GM19438 (cell line): ENCODE results near the gene SLCO3A1.

ENCODE experiments used
- ATAC-seq: cut with Tn5 transposase; IDR thresholded peaks from one replicate; pipeline ENCODE4 v1.9.1; 2021; ENCODE audit warnings: low read depth; ENCODE audit not compliant: unreplicated experiment

Gene SLCO3A1

GRCh38 chr15:92116330-92116729 lies 262.8 kb downstream of the SLCO3A1 start:
- no peak for ATAC-seq

- ATAC-seq, result no peak
Measured at GRCh38 chr15:92117261-92117731, 263.8 kb downstream of the SLCO3A1 start.

GRCh38 chr15:92118162-92118935 lies 264.8 kb downstream of the SLCO3A1 start:
- ATAC-seq, result no peak

- no peak for ATAC-seq
Measured at GRCh38 chr15:92118936-92119325, 265.4 kb downstream of the SLCO3A1 start.

GRCh38 chr15:92120094-92120795 lies 266.7 kb downstream of the SLCO3A1 start:
- no peak for ATAC-seq

GRCh38 chr15:92121047-92121446 lies 267.5 kb downstream of the SLCO3A1 start:
- ATAC-seq, result no peak

- ATAC-seq, result no peak
Measured at GRCh38 chr15:92122259-92122658, 268.8 kb downstream of the SLCO3A1 start.

GRCh38 chr15:92123962-92124656 lies 270.6 kb downstream of the SLCO3A1 start:
- no peak for ATAC-seq

GRCh38 chr15:92124657-92125010 lies 271.1 kb downstream of the SLCO3A1 start:
- ATAC-seq, result no peak

GRCh38 chr15:92128788-92129187 lies 275.3 kb downstream of the SLCO3A1 start:
- ATAC-seq, result no peak

- ATAC-seq, result no peak
Measured at GRCh38 chr15:92130244-92130643, 276.7 kb downstream of the SLCO3A1 start.

- no peak for ATAC-seq
Measured at GRCh38 chr15:92130906-92131305, 277.4 kb downstream of the SLCO3A1 start.

- no peak for ATAC-seq
Measured at GRCh38 chr15:92132982-92133755, 279.7 kb downstream of the SLCO3A1 start.

- no peak for ATAC-seq
Measured at GRCh38 chr15:92140796-92141195, 287.3 kb downstream of the SLCO3A1 start.

- ATAC-seq, result no peak
Measured at GRCh38 chr15:92141607-92142006, 288.1 kb downstream of the SLCO3A1 start.

- ATAC-seq, result no peak
Measured at GRCh38 chr15:92142242-92143232, 289.0 kb downstream of the SLCO3A1 start.

- no peak for ATAC-seq
Measured at GRCh38 chr15:92143765-92144164, 290.3 kb downstream of the SLCO3A1 start.

GRCh38 chr15:92146511-92147150 lies 293.1 kb downstream of the SLCO3A1 start:
- no peak for ATAC-seq

GRCh38 chr15:92149029-92149428 lies 295.5 kb downstream of the SLCO3A1 start:
- ATAC-seq, result no peak
